HepG2 (cell line): ENCODE measurements around the gene DUSP22. TPM values are rescaled to one million over a fixed set of nuclear protein-coding genes. Genes with fewer than 3 reads are reported as not detected.

Source experiments
- ATAC-seq: fragments of 200-7000 bp; cut with Tn5 transposase; 3 replicates; pipeline ENCODE4 v1.9.1; 2020; ENCODE audit warnings: mild to moderate bottlenecking, moderate library complexity
- BruUV-seq: library from RNA; stranded (reverse); fragments of 400-500 nt; replicated peaks from 2 replicates; lab custom pipeline; 2021; lab: Mats Ljungman, UMichigan
- CTCF ChIA-PET: fragments of 300-600 bp; formaldehyde crosslinking; extraction: SDS; loops from one replicate; lab custom pipeline; 2021; ENCODE audit warnings: low total read pairs, inconsistent platforms, low intra/inter-chr PET ratio; lab: Yijun Ruan, JAX
- POLR2A ChIA-PET: fragments of 350-600 bp; sonication (Branson Sonifier 250); formaldehyde crosslinking; loops from one replicate; lab custom pipeline; 2020; ENCODE audit warnings: antibody characterized with exemption, inconsistent platforms; lab: Yijun Ruan, JAX
- DNase-seq: peaks from one replicate; pipeline ENCODE4 v3.0.0-alpha.2; 2015; ENCODE audit warnings: low spot score
- FAIRE-seq: peaks from 3 replicates; lab custom pipeline; 2011; peaks lifted over from hg19 to GRCh38; lab: Jason Lieb, UNC
- H2AFZ ChIP-seq: one replicate; pipeline ENCODE4 v1.6.1; 2011; ENCODE audit warnings: low read length, inconsistent platforms
- H3K27ac ChIP-seq: fragments of 300-600 bp; 3 replicates; pipeline ENCODE4 v1.8.0; 2011; ENCODE audit warnings: mixed run types, mild to moderate bottlenecking, mixed read lengths, low read length, inconsistent platforms; ENCODE audit not compliant: insufficient read depth; ENCODE audit errors: extremely low read length
- H3K27me3 ChIP-seq, 2 experiments: fragments of 200-600 bp in 1 of 2; 2 replicates in 1 of 2; 3 replicates in 1 of 2; pipeline versions ENCODE4 v1.6.0 to v1.8.0; 2011; ENCODE audit warnings: low read length in 2 of 2, mild to moderate bottlenecking in 2 of 2, moderate library complexity in 2 of 2, inconsistent platforms in 1 of 2; ENCODE audit not compliant: insufficient read depth in 2 of 2, control insufficient read depth in 1 of 2
- H3K36me3 ChIP-seq, 2 experiments: fragments of 200-600 bp in 1 of 2; replicated peaks in 1 of 2; 2 replicates in 1 of 2; 3 replicates in 1 of 2; pipeline versions ENCODE4 v1.5.1 to v1.8.0; 2011; ENCODE audit warnings: low read length in 2 of 2, inconsistent platforms in 1 of 2; ENCODE audit not compliant: insufficient read depth in 2 of 2, control insufficient read depth in 1 of 2
- H3K4me1 ChIP-seq: 2 replicates; pipeline ENCODE4 v1.5.1; 2012; ENCODE audit warnings: low read length, inconsistent platforms; ENCODE audit not compliant: insufficient read depth
- H3K4me2 ChIP-seq: 2 replicates; pipeline ENCODE4 v1.6.0; 2011; ENCODE audit warnings: low read depth, low read length, inconsistent platforms
- H3K4me3 ChIP-seq, 3 experiments: fragments of 200-600 bp in 1 of 3; sonication (generic), shearing (Covaris generic) in 1 of 3; replicated peaks in 1 of 3; 2 replicates each; pipeline ENCODE4 v1.5.1; 2011 to 2016; ENCODE audit warnings: low read length in 3 of 3, inconsistent platforms in 2 of 3, low read depth in 2 of 3, mild to moderate bottlenecking in 2 of 3, control low read depth in 1 of 3, mixed read lengths in 1 of 3; ENCODE audit not compliant: insufficient read depth in 1 of 3
- H3K79me2 ChIP-seq: one replicate; pipeline ENCODE4 v1.6.1; 2011; ENCODE audit warnings: low read length, inconsistent platforms; ENCODE audit not compliant: insufficient read depth
- H3K9ac ChIP-seq: 2 replicates; pipeline ENCODE4 v1.6.0; 2011; ENCODE audit warnings: mild to moderate bottlenecking, low read depth, low read length, inconsistent platforms; ENCODE audit not compliant: insufficient read depth
- H3K9me3 ChIP-seq: 2 replicates; pipeline ENCODE4 v1.5.1; 2012; ENCODE audit warnings: mild to moderate bottlenecking, low read length
- H4K20me1 ChIP-seq: 2 replicates; pipeline ENCODE4 v1.6.0; 2011; ENCODE audit warnings: inconsistent platforms, mild to moderate bottlenecking, low read length, moderate library complexity; ENCODE audit not compliant: insufficient read depth
- ATF5 ChIP-seq: sonication (generic); formaldehyde crosslinking; IDR thresholded peaks from 2 replicates; pipeline ENCODE4 v1.4.0; 2020; ENCODE audit warnings: mild to moderate bottlenecking, low read depth, missing genetic modification reagents
- CC2D1A ChIP-seq: sonication (generic); formaldehyde crosslinking; IDR thresholded peaks from 2 replicates; pipeline ENCODE4 v1.8.1; 2023; ENCODE audit warnings: mild to moderate bottlenecking, missing genetic modification reagents
- CCAR2 ChIP-seq: fragments of 200-400 bp; formaldehyde crosslinking; optimal IDR thresholded peaks from 2 replicates; pipeline ENCODE3; 2018; ENCODE audit warnings: low read depth, mild to moderate bottlenecking, low read length, moderate library complexity
- CEBPB ChIP-seq: IDR thresholded peaks from 2 replicates; pipeline ENCODE4 v1.6.1; 2011; ENCODE audit warnings: low read depth, low read length, improper control_type of control experiment, borderline replicate concordance
- DPF2 ChIP-seq: sonication (generic); formaldehyde crosslinking; IDR thresholded peaks from 2 replicates; pipeline ENCODE4 v1.4.0; 2020; ENCODE audit warnings: mild to moderate bottlenecking, low read depth, missing genetic modification reagents, borderline replicate concordance
- MED13 ChIP-seq: sonication (generic); formaldehyde crosslinking; IDR thresholded peaks from 2 replicates; pipeline ENCODE4 v1.5.0; 2020; ENCODE audit warnings: missing genetic modification reagents
- PRDM4 ChIP-seq: sonication (generic); formaldehyde crosslinking; IDR thresholded peaks from 2 replicates; pipeline ENCODE4 v1.9.0; 2021; ENCODE audit warnings: missing genetic modification reagents, borderline replicate concordance
- RBFOX2 ChIP-seq: fragments of 200-400 bp; formaldehyde crosslinking; IDR thresholded peaks from 2 replicates; pipeline ENCODE4 v1.6.1; 2017; ENCODE audit warnings: low read depth, mild to moderate bottlenecking, low read length
- SUZ12 ChIP-seq: fragments of 150-350 bp; IDR thresholded peaks from 2 replicates; pipeline ENCODE4 v1.6.1; 2014; ENCODE audit warnings: low read depth, low read length
- TAF15 ChIP-seq: fragments of 200-400 bp; formaldehyde crosslinking; IDR thresholded peaks from one replicate; pipeline ENCODE4 v1.6.1; 2018; ENCODE audit warnings: mild to moderate bottlenecking, low read depth, low read length; ENCODE audit not compliant: poor library complexity, severe bottlenecking
- ZMAT3 ChIP-seq: sonication (generic); formaldehyde crosslinking; conservative IDR thresholded peaks from 2 replicates; pipeline ENCODE4 v1.7.0; 2021; ENCODE audit warnings: missing genetic modification reagents
- ZNF225 ChIP-seq: sonication (generic); formaldehyde crosslinking; IDR thresholded peaks from 2 replicates; pipeline ENCODE4 v1.4.0; 2020; ENCODE audit warnings: mild to moderate bottlenecking, missing genetic modification reagents
- ZNF276 ChIP-seq: sonication (generic); formaldehyde crosslinking; IDR thresholded peaks from 2 replicates; pipeline ENCODE4 v1.4.0; 2020; ENCODE audit warnings: mild to moderate bottlenecking, low read depth, missing genetic modification reagents
- ZNF383 ChIP-seq: sonication (generic); formaldehyde crosslinking; IDR thresholded peaks from 2 replicates; pipeline ENCODE4 v1.4.0; 2020; ENCODE audit warnings: missing genetic modification reagents, mild to moderate bottlenecking, borderline replicate concordance
- ZNF629 ChIP-seq: sonication (generic); formaldehyde crosslinking; conservative IDR thresholded peaks from 2 replicates; pipeline ENCODE4 v1.5.0; 2020; ENCODE audit warnings: missing genetic modification reagents
- WGBS: methylation state at CpG from one replicate; pipeline ENCODE4 v1.1.6; 2017; ENCODE audit warnings: low lambda C conversion rate; 5-methylcytosine and 5-hydroxymethylcytosine counted together
- in situ Hi-C: cut with HindIII; loops from 2 replicates; pipeline ENCODE4 v1.10.0; 2017; ENCODE audit warnings: low pct_unique_long_range_greater_than_20kb; ENCODE audit not compliant: extremely low pct_ligation_motif_present
- intact Hi-C: fragments of 100-400 bp; cut with micrococcal nuclease; formaldehyde crosslinking; loops from one replicate; pipeline ENCODE4 v1.10.0; 2022; ENCODE audit not compliant: unreplicated experiment
- polyA plus RNA-seq, 8 experiments: library from polyadenylated mRNA; depleted of rRNA in 3 of 8; stranded (reverse) in 7 of 8; unstranded in 1 of 8; fragments of >200 nt; fragmentation: Illumina TruSeq in 4 of 8; extraction: Trizol in 4 of 8; gene quantifications; 2 replicates each; pipeline versions ENCODE4 v1.2.1 to v1.2.3, GENCODE V29; 2011 to 2016; ENCODE audit warnings: low read depth in 4 of 8, missing spikeins in 1 of 8, mixed read lengths in 1 of 8; ENCODE audit not compliant: insufficient read depth in 1 of 8
- total RNA-seq, 5 experiments: library from RNA; depleted of rRNA; stranded (reverse); fragments of >200 nt; fragmentation: Illumina TruSeq; extraction: Trizol; gene quantifications; 2 replicates each; pipeline ENCODE4 v1.2.3, GENCODE V29; 2016; ENCODE audit warnings: low read depth in 1 of 5

DUSP22 gene
- total and polyA plus RNA-seq, 2 of the 13 experiments (the other 11 are each of a cell fraction or from before 2014, with no cell fraction given), result 20.2 to 32.8 TPM

GRCh38 chr6:303948-304558, 11.8 kb downstream of the DUSP22 start (continued):
- no peak for TF ChIP-seq ZNF276 (CRISPR knock-in tag)

GRCh38 chr6:304833-305370, 12.6 kb downstream of the DUSP22 start:
- CTCF ChIA-PET, result no interaction called here
- ATAC-seq, result no peak
- Histone ChIP-seq H3K27me3 (no peaks in the 10 kb centered on the region; a peak in 1 of 5 replicates), H3K4me1 (no peaks in the 10 kb centered on the region), H4K20me1 (peaks cover 4% of the 10 kb centered on the region; the same call in 1 of the 2 replicates), H3K36me3 (peaks cover 0 to 1% of the 10 kb centered on the region in 2 experiments; a peak in 2 of 5 replicates), H3K4me3 (no peak overlapping the region), H3K4me2 (no peak overlapping the region), H3K9ac (no peak overlapping the region), H2AFZ (no peak overlapping the region), H3K79me2 (no peaks in the 10 kb centered on the region), H3K9me3 (no peaks in the 10 kb centered on the region), H3K27ac (no peak overlapping the region)
- intact Hi-C loops, result no loop called here
- in situ Hi-C loops, result no loop called here
- no peak for DNase-seq
- BruUV-seq, result no TSS peak
- POLR2A ChIA-PET, result no interaction called here
- WGBS, result 68% methylated on average over 8 of the region's 8 CpGs
- TF ChIP-seq CEBPB (no peak), ZNF383 (CRISPR knock-in tag) (no peak), TAF15 (no peak), ZNF629 (CRISPR knock-in tag) (no peak), DPF2 (CRISPR knock-in tag) (no peak), CCAR2 (no peak), ZNF225 (CRISPR knock-in tag) (no peak), ZMAT3 (CRISPR knock-in tag) (no peak), ATF5 (CRISPR knock-in tag) (no peak), PRDM4 (CRISPR knock-in tag) (no peak), MED13 (CRISPR knock-in tag) (no peak), SUZ12 (no peak), RBFOX2 (no peak), CC2D1A (no peak)
- FAIRE-seq, result no peak
